ENCODE measurements around the gene SHISAL2B.

DNA sequence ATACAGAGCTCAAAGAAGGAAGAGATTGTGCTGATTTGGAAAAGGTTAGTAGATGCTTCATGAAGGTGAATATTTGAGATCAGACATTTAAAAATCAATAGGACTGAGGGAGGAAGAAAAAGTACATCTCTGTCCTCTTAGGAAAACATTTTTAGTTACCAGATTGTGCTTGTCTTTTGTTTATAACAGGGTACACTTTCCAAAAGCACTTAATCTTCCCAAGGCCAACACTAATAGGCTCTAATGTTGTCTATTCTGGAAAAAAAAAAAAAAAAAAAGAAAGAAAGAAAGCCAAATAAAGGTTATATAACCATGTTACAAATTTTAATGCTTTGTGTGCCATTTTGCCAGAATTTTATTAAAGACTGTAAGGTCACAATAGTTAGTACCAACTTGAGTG lies 45.5 kb upstream of the SHISAL2B start:
- TF ChIP-seq POLR2A (IDR thresholded peaks at IDR 0.05; ENCODE audit: low read depth, low read length) (no peak), TAF1 (IDR thresholded peaks at IDR 0.05; ENCODE audit: low read depth, low read length) (no peak), POLR2AphosphoS5 (IDR thresholded peaks at IDR 0.05; ENCODE audit: low read depth, low read length) (no peak), PAX5 (IDR thresholded peaks at IDR 0.05; ENCODE audit: insufficient read depth, low read length, severe bottlenecking) (no peak), SPI1 (IDR thresholded peaks at IDR 0.05; ENCODE audit: low read depth, low read length) (no peak), POU2F2 (IDR thresholded peaks at IDR 0.05; ENCODE audit: low read depth, low read length) (no peak)
